PC-3 (cell line): ENCODE data around the gene PEX5L. TPM values are rescaled to one million over a fixed set of nuclear protein-coding genes. Genes with fewer than 3 reads are reported as not detected.

Experiments
- ATAC-seq: fragments of 200-7000 bp; cut with Tn5 transposase; 2 replicates; pipeline ENCODE4 v1.9.1; 2020; ENCODE audit warnings: mild to moderate bottlenecking, moderate library complexity
- BruUV-seq: library from RNA; stranded (reverse); fragments of 400-500 nt; replicated peaks from 2 replicates; lab custom pipeline; 2021; lab: Mats Ljungman, UMichigan
- CTCF ChIA-PET: fragments of 300-600 bp; sonication (Branson Sonifier 250); formaldehyde crosslinking; loops from one replicate; lab custom pipeline; 2022; ENCODE audit warnings: antibody characterized with exemption; lab: Charles Lee
- POLR2A ChIA-PET: fragments of 300-600 bp; sonication (Branson Sonifier 250); formaldehyde crosslinking; loops from one replicate; lab custom pipeline; 2022; ENCODE audit warnings: antibody characterized with exemption; ENCODE audit not compliant: unreplicated experiment; lab: Charles Lee
- DNase-seq: peaks from one replicate; pipeline ENCODE4 v3.0.0-alpha.2; 2015
- H2AFZ ChIP-seq: fragments of 300-600 bp; sonication (generic); 2 replicates; pipeline ENCODE4 v1.6.0; 2016; ENCODE audit warnings: antibody characterized with exemption, low read length
- H3F3A ChIP-seq: fragments of 300-600 bp; sonication (generic); one replicate; pipeline ENCODE4 v1.6.0; 2017; ENCODE audit warnings: antibody characterized with exemption, low read length, control low read depth, mild to moderate bottlenecking; ENCODE audit not compliant: unreplicated experiment
- H3K27ac ChIP-seq: fragments of 300-600 bp; sonication (generic); 2 replicates; pipeline ENCODE4 v1.5.1; 2016; ENCODE audit warnings: mild to moderate bottlenecking, low read length
- H3K27me3 ChIP-seq: fragments of 300-600 bp; sonication (generic); 2 replicates; pipeline ENCODE4 v1.6.1; 2016; ENCODE audit warnings: low read length, mixed read lengths
- H3K36me3 ChIP-seq: fragments of 300-600 bp; sonication (generic); 2 replicates; pipeline ENCODE4 v1.6.1; 2016; ENCODE audit warnings: low read depth, mixed run types, low read length, mixed read lengths
- H3K4me1 ChIP-seq: fragments of 300-600 bp; sonication (generic); 2 replicates; pipeline ENCODE4 v1.5.1; 2016; ENCODE audit warnings: low read length; ENCODE audit not compliant: insufficient read depth
- H3K4me2 ChIP-seq: fragments of 300-600 bp; sonication (generic); 2 replicates; pipeline ENCODE4 v1.6.0; 2016; ENCODE audit warnings: low read length
- H3K4me3 ChIP-seq: fragments of 300-600 bp; sonication (generic); 2 replicates; pipeline ENCODE4 v1.5.1; 2016; ENCODE audit warnings: mild to moderate bottlenecking, low read length, mixed read lengths
- H3K79me2 ChIP-seq: fragments of 300-600 bp; sonication (generic); 2 replicates; pipeline ENCODE4 v1.6.1; 2017; ENCODE audit warnings: low read length, mixed read lengths
- H3K9ac ChIP-seq: fragments of 300-600 bp; sonication (generic); 2 replicates; pipeline ENCODE4 v1.6.0; 2016; ENCODE audit warnings: mild to moderate bottlenecking, low read length
- H3K9me2 ChIP-seq: fragments of 300-600 bp; sonication (generic); replicated peaks from 2 replicates; pipeline ENCODE4 v1.6.1; 2016; ENCODE audit warnings: mixed run types, low read length, mixed read lengths
- H3K9me3 ChIP-seq: fragments of 300-600 bp; sonication (generic); 2 replicates; pipeline ENCODE4 v1.6.1; 2016; ENCODE audit warnings: low read length, mixed read lengths
- H4K20me1 ChIP-seq: fragments of 300-600 bp; sonication (generic); 2 replicates; pipeline ENCODE4 v1.6.1; 2016; ENCODE audit warnings: low read length, mixed read lengths
- CTCF ChIP-seq: fragments of 300-600 bp; sonication (generic); conservative IDR thresholded peaks from 2 replicates; pipeline ENCODE4 v1.5.1; 2017; ENCODE audit warnings: antibody characterized with exemption, low read depth, mild to moderate bottlenecking, low read length
- EZH2 ChIP-seq: fragments of 300-600 bp; sonication (generic); IDR thresholded peaks from one replicate; pipeline ENCODE4 v1.6.1; 2017; ENCODE audit warnings: antibody characterized with exemption, mild to moderate bottlenecking, low read length; ENCODE audit not compliant: unreplicated experiment
- EZH2phosphoT487 ChIP-seq: fragments of 300-600 bp; sonication (generic); IDR thresholded peaks from 2 replicates; pipeline ENCODE4 v1.6.1; 2018; ENCODE audit warnings: mild to moderate bottlenecking, antibody characterized with exemption, low read length, borderline replicate concordance
- intact Hi-C: fragments of 100-400 bp; cut with micrococcal nuclease; formaldehyde crosslinking; loops from 2 replicates; pipeline ENCODE4 v1.9.0; 2023
- total RNA-seq: library from RNA; depleted of rRNA; stranded (reverse); fragments of >200 nt; gene quantifications from 2 replicates; pipeline ENCODE4 v1.2.3, GENCODE V29; 2014

The PEX5L gene
- total RNA-seq, 1 experiment from 2014 or later, result 0.69 TPM

- TF ChIP-seq EZH2 (no peak), EZH2phosphoT487 (no peak), CTCF (no peak)
- CTCF ChIA-PET, result no interaction called here
- Histone ChIP-seq H3F3A (no peaks in the 10 kb centered on the region), H3K4me2 (no peak overlapping the region), H3K4me1 (peaks cover 9% of the 10 kb centered on the region; the same call in 1 of the 2 replicates), H3K4me3 (no peak overlapping the region), H4K20me1 (no peaks in the 10 kb centered on the region), H3K27ac (no peak overlapping the region), H3K79me2 (no peaks in the 10 kb centered on the region), H3K9ac (no peak overlapping the region), H2AFZ (no peak overlapping the region), H3K27me3 (no peaks in the 10 kb centered on the region), H3K9me2 (no peaks in the 10 kb centered on the region), H3K9me3 (no peaks in the 10 kb centered on the region), H3K36me3 (no peaks in the 10 kb centered on the region)
- DNase-seq (no peak), ATAC-seq (no peak)
- POLR2A ChIA-PET, result no interaction called here
- no TSS peak for BruUV-seq
- intact Hi-C loops, result no loop called here
Observed at GRCh38 chr3:179853176-179853575, 183.6 kb downstream of the PEX5L start.

- Histone ChIP-seq H3K4me1 (peaks cover 9% of the 10 kb centered on the region; the same call in 1 of the 2 replicates), H3K9me3 (no peaks in the 10 kb centered on the region), H3K9ac (no peak overlapping the region), H3K4me3 (no peak overlapping the region), H3F3A (no peaks in the 10 kb centered on the region), H3K27me3 (no peaks in the 10 kb centered on the region), H4K20me1 (no peaks in the 10 kb centered on the region), H3K36me3 (no peaks in the 10 kb centered on the region), H2AFZ (no peak overlapping the region), H3K9me2 (no peaks in the 10 kb centered on the region), H3K79me2 (no peaks in the 10 kb centered on the region), H3K27ac (no peak overlapping the region), H3K4me2 (no peak overlapping the region)
- TF ChIP-seq CTCF, result peak; percentile 55
- no peak for TF ChIP-seq EZH2
- TF ChIP-seq EZH2phosphoT487, result no peak
- CTCF ChIA-PET, result interaction anchor here (0.6 to 1.0 kb wide), 3 partner anchors 30 to 392 kb away, joined by 3 to 5 read pairs (median 3); no protein-coding TSS in a partner anchor
- BruUV-seq, result no TSS peak
- intact Hi-C loops, result no loop called here
- POLR2A ChIA-PET, result interaction anchor here (0.6 kb wide), 1 partner anchor 75 kb away, joined by 3 read pairs; no protein-coding TSS in a partner anchor
- DNase-seq (peak; percentile 63), ATAC-seq (peak; percentile 98)
Observed at GRCh38 chr3:179852142-179852905, 184.4 kb downstream of the PEX5L start.

- no peak for ATAC-seq
- no peaks in the 10 kb centered on the region for H3K36me3 ChIP-seq
- ChIA-PET CTCF (interaction anchor here (0.6 kb wide), 1 partner anchor 1208 kb away, joined by 3 read pairs; no protein-coding TSS in a partner anchor), POLR2A (no interaction called here)
- no peaks in the 10 kb centered on the region for H3K27me3 ChIP-seq
- no peak overlapping the region for H3K4me2 ChIP-seq
- BruUV-seq, result no TSS peak
- H3K9me3 ChIP-seq, result no peaks in the 10 kb centered on the region
- peaks cover 9% of the 10 kb centered on the region; the same call in 1 of the 2 replicates for H3K4me1 ChIP-seq
- intact Hi-C loops, result no loop called here
- no peak overlapping the region for H3K9ac ChIP-seq
- H4K20me1 ChIP-seq, result no peaks in the 10 kb centered on the region
- H3K4me3 ChIP-seq, result no peak overlapping the region
- TF ChIP-seq EZH2phosphoT487, result no peak
- TF ChIP-seq CTCF, result no peak
- no peak for TF ChIP-seq EZH2
- no peaks in the 10 kb centered on the region for H3F3A ChIP-seq
- no peaks in the 10 kb centered on the region for H3K79me2 ChIP-seq
- H3K9me2 ChIP-seq, result no peaks in the 10 kb centered on the region
- DNase-seq, result no peak
- H3K27ac ChIP-seq, result no peak overlapping the region
- no peak overlapping the region for H2AFZ ChIP-seq
Observed at GRCh38 chr3:179848711-179849110, 188.0 kb downstream of the PEX5L start.
